Measurements from ENCODE around the gene ALLC.

Gene ALLC

GRCh38 chr2:3708576-3708975, 50.6 kb downstream of the ALLC start:
- H3K4me3 ChIP-seq (ENCODE audit: low read depth, low read length) = no peak overlapping the region
- TF ChIP-seq MYC (IDR thresholded peaks at IDR 0.05; ENCODE audit: low read depth, low read length) = no peak
- TF ChIP-seq MAX (IDR thresholded peaks at IDR 0.05; ENCODE audit: low read depth, low read length) = no peak
- TF ChIP-seq POLR2A (IDR thresholded peaks at IDR 0.05; ENCODE audit: extremely low read depth, insufficient read length) = no peak
- no peak for TF ChIP-seq CTCF (IDR thresholded peaks at IDR 0.05; ENCODE audit: low read depth, low read length)
- DNase-seq (ENCODE audit: low read depth) = no peak

GRCh38 chr2:3709225-3709624, 51.2 kb downstream of the ALLC start:
- TF ChIP-seq MAX (IDR thresholded peaks at IDR 0.05; ENCODE audit: low read depth, low read length) (no peak), MYC (IDR thresholded peaks at IDR 0.05; ENCODE audit: low read depth, low read length) (no peak)
- H3K4me3 ChIP-seq (ENCODE audit: low read depth, low read length) = no peak overlapping the region
- DNase-seq (ENCODE audit: low read depth) = no peak

GRCh38 chr2:3712424-3712823, 54.4 kb downstream of the ALLC start:
- no peak overlapping the region for H3K4me3 ChIP-seq (ENCODE audit: low read depth, low read length)
- no peak for DNase-seq (ENCODE audit: low read depth)
- no peak for TF ChIP-seq CTCF (IDR thresholded peaks at IDR 0.05; ENCODE audit: low read depth, low read length)
- TF ChIP-seq POLR2A (IDR thresholded peaks at IDR 0.05; ENCODE audit: extremely low read depth, insufficient read length) = no peak
- TF ChIP-seq MYC (IDR thresholded peaks at IDR 0.05; ENCODE audit: low read depth, low read length) = no peak
- no peak for TF ChIP-seq MAX (IDR thresholded peaks at IDR 0.05; ENCODE audit: low read depth, low read length)

GRCh38 chr2:3712831-3713503, 55.0 kb downstream of the ALLC start:
- H3K4me3 ChIP-seq (ENCODE audit: low read depth, low read length) = no peak overlapping the region
- no peak for TF ChIP-seq MYC (IDR thresholded peaks at IDR 0.05; ENCODE audit: low read depth, low read length)
- TF ChIP-seq MAX (IDR thresholded peaks at IDR 0.05; ENCODE audit: low read depth, low read length) = no peak
- no peak for TF ChIP-seq CTCF (IDR thresholded peaks at IDR 0.05; ENCODE audit: low read depth, low read length)
- TF ChIP-seq POLR2A (IDR thresholded peaks at IDR 0.05; ENCODE audit: extremely low read depth, insufficient read length) = no peak
- DNase-seq (ENCODE audit: low read depth) = no peak

- no peak overlapping the region for H3K4me3 ChIP-seq (ENCODE audit: low read depth, low read length)
- no peak for TF ChIP-seq CTCF (IDR thresholded peaks at IDR 0.05; ENCODE audit: low read depth, low read length)
- no peak for TF ChIP-seq MYC (IDR thresholded peaks at IDR 0.05; ENCODE audit: low read depth, low read length)
- no peak for TF ChIP-seq MAX (IDR thresholded peaks at IDR 0.05; ENCODE audit: low read depth, low read length)
- no peak for TF ChIP-seq POLR2A (IDR thresholded peaks at IDR 0.05; ENCODE audit: extremely low read depth, insufficient read length)
- DNase-seq (ENCODE audit: low read depth) = no peak
Measured at GRCh38 chr2:3718679-3719078, 60.7 kb downstream of the ALLC start.

GRCh38 chr2:3725002-3725401, 67.0 kb downstream of the ALLC start:
- TF ChIP-seq CTCF (IDR thresholded peaks at IDR 0.05; ENCODE audit: low read depth, low read length) = no peak
- TF ChIP-seq MAX (IDR thresholded peaks at IDR 0.05; ENCODE audit: low read depth, low read length) = no peak
- TF ChIP-seq POLR2A (IDR thresholded peaks at IDR 0.05; ENCODE audit: extremely low read depth, insufficient read length) = no peak
- no peak for TF ChIP-seq MYC (IDR thresholded peaks at IDR 0.05; ENCODE audit: low read depth, low read length)
- H3K4me3 ChIP-seq (ENCODE audit: low read depth, low read length) = no peak overlapping the region
- no peak for DNase-seq (ENCODE audit: low read depth)
